CD14-positive monocyte (primary cell): Measurements from ENCODE around the gene SLC6A15. TPM values are rescaled to one million over a fixed set of nuclear protein-coding genes. Genes with fewer than 3 reads are reported as not detected.

Experiments used
- DNase-seq, 3 donors: peaks; one replicate each; pipeline ENCODE4 v3.0.0-alpha.2; 2011 to 2022
- H2AFZ ChIP-seq: 2 replicates; pipeline ENCODE4 v1.6.0; 2012; ENCODE audit warnings: mild to moderate bottlenecking, low read depth, low read length, inconsistent platforms; ENCODE audit not compliant: insufficient read depth, poor library complexity, severe bottlenecking
- H3K27ac ChIP-seq, 2 donors: 1 replicate in 1 of 2; 2 replicates in 1 of 2; pipeline ENCODE4 v1.5.1; 2012 to 2013; ENCODE audit warnings: low read length in 2 of 2, control low read depth in 1 of 2, inconsistent platforms in 1 of 2, low read depth in 1 of 2, mild to moderate bottlenecking in 1 of 2
- H3K27me3 ChIP-seq, 2 donors: one replicate each; pipeline versions ENCODE4 v1.6.0 to v1.6.1; 2011 to 2013; ENCODE audit warnings: low read length in 2 of 2; ENCODE audit not compliant: control insufficient read depth in 2 of 2, insufficient read depth in 2 of 2
- H3K36me3 ChIP-seq, 2 donors: replicated peaks in 1 of 2; 1 replicate in 1 of 2; 2 replicates in 1 of 2; pipeline versions ENCODE4 v1.5.1 to v1.6.1; 2012 to 2013; ENCODE audit warnings: low read length in 2 of 2, control low read depth in 1 of 2, inconsistent platforms in 1 of 2, mild to moderate bottlenecking in 1 of 2; ENCODE audit not compliant: insufficient read depth in 2 of 2, control insufficient read depth in 1 of 2
- H3K4me1 ChIP-seq, 2 donors: 1 replicate in 1 of 2; 2 replicates in 1 of 2; pipeline versions ENCODE4 v1.5.1 to v1.6.1; 2012 to 2013; ENCODE audit warnings: low read length in 2 of 2, control low read depth in 1 of 2, inconsistent platforms in 1 of 2, mild to moderate bottlenecking in 1 of 2, moderate library complexity in 1 of 2; ENCODE audit not compliant: insufficient read depth in 2 of 2, control insufficient read depth in 1 of 2
- H3K4me2 ChIP-seq: replicated peaks from 2 replicates; pipeline ENCODE3; 2012; ENCODE audit warnings: low read length, moderate library complexity, mild to moderate bottlenecking; ENCODE audit not compliant: poor library complexity, severe bottlenecking; ENCODE audit errors: extremely low read depth
- H3K4me3 ChIP-seq, 3 experiments: fragments of 200-600 bp in 1 of 3; sonication (generic) in 1 of 3; replicated peaks in 1 of 3; 1 replicate in 2 of 3; 2 replicates in 1 of 3; pipeline ENCODE4 v1.5.1; 2011 to 2013; ENCODE audit warnings: low read length in 3 of 3, mild to moderate bottlenecking in 3 of 3, control low read depth in 2 of 3, low read depth in 2 of 3, inconsistent platforms in 1 of 3, moderate library complexity in 1 of 3
- H3K79me2 ChIP-seq: 2 replicates; pipeline ENCODE4 v1.6.0; 2012; ENCODE audit warnings: mild to moderate bottlenecking, control low read depth, inconsistent platforms, low read length, moderate library complexity; ENCODE audit not compliant: insufficient read depth
- H3K9ac ChIP-seq: 2 replicates; pipeline ENCODE4 v1.6.0; 2017; ENCODE audit warnings: low read length, mild to moderate bottlenecking; ENCODE audit not compliant: insufficient read depth, poor library complexity, severe bottlenecking
- H3K9me3 ChIP-seq, 2 donors: replicated peaks in 1 of 2; 1 replicate in 1 of 2; 2 replicates in 1 of 2; pipeline versions ENCODE4 v1.5.1 to v1.6.1; 2012 to 2013; ENCODE audit warnings: low read length in 2 of 2, control low read depth in 1 of 2; ENCODE audit not compliant: control insufficient read depth in 1 of 2, insufficient read depth in 1 of 2
- H4K20me1 ChIP-seq: 2 replicates; pipeline ENCODE4 v1.6.0; 2012; ENCODE audit warnings: mild to moderate bottlenecking, low read length, control low read depth, moderate library complexity; ENCODE audit not compliant: insufficient read depth
- H3K27ac Mint-ChIP-seq, 7 donors: one replicate each; pipeline ENCODE4 v1.8.0; 2020; ENCODE audit warnings: mild to moderate bottlenecking in 7 of 7, mixed read lengths in 7 of 7, moderate library complexity in 6 of 7, inconsistent platforms in 2 of 7
- H3K27me3 Mint-ChIP-seq, 3 donors: one replicate each; pipeline ENCODE4 v1.8.0; 2021 to 2022; ENCODE audit warnings: low read depth in 3 of 3, mild to moderate bottlenecking in 3 of 3, mixed read lengths in 3 of 3, moderate library complexity in 3 of 3, inconsistent platforms in 1 of 3
- H3K36me3 Mint-ChIP-seq, 2 donors: one replicate each; pipeline ENCODE4 v1.8.0; 2020; ENCODE audit warnings: mixed read lengths in 2 of 2, inconsistent platforms in 1 of 2, mild to moderate bottlenecking in 1 of 2
- H3K4me1 Mint-ChIP-seq: one replicate; pipeline ENCODE4 v1.8.0; 2020; ENCODE audit warnings: mild to moderate bottlenecking, mixed read lengths
- H3K4me3 Mint-ChIP-seq, 2 donors: one replicate each; pipeline ENCODE4 v1.8.0; 2020; ENCODE audit warnings: mild to moderate bottlenecking in 2 of 2, mixed read lengths in 2 of 2, moderate library complexity in 1 of 2
- H3K9me3 Mint-ChIP-seq, 7 donors: one replicate each; pipeline ENCODE4 v1.8.0; 2020 to 2022; ENCODE audit warnings: mixed read lengths in 7 of 7, mild to moderate bottlenecking in 6 of 7, moderate library complexity in 6 of 7, inconsistent platforms in 2 of 7
- WGBS: methylation state at CpG from one replicate; pipeline ENCODE4 v1.1.5; 2013; ENCODE audit warnings: missing lambda C conversion rate; ENCODE audit not compliant: insufficient coverage; 5-methylcytosine and 5-hydroxymethylcytosine counted together
- intact Hi-C, 2 donors: fragments of 100-400 bp; cut with micrococcal nuclease; formaldehyde crosslinking; loops; one replicate each; pipeline versions ENCODE4 v1.15.0 to v1.15.1; 2023
- polyA plus RNA-seq, 3 donors: library from polyadenylated mRNA; depleted of rRNA in 1 of 3; unstranded in 2 of 3; stranded (reverse) in 1 of 3; fragments of 300-500 nt in 2 of 3; fragments of >200 nt in 1 of 3; fragmentation: Illumina TruSeq in 2 of 3; gene quantifications; 1 replicate in 2 of 3; 2 replicates in 1 of 3; pipeline ENCODE4 v1.2.3, GENCODE V29; 2012 to 2021
- TF ChIP-seq, protein P1 (sequence below): fragments of 200-600 bp; IDR thresholded peaks from one replicate; pipeline ENCODE4 v1.8.0; 2022; ENCODE audit warnings: antibody characterized with exemption, mild to moderate bottlenecking

Gene SLC6A15
- polyA plus RNA-seq, 3 donors, result not detected

DNA sequence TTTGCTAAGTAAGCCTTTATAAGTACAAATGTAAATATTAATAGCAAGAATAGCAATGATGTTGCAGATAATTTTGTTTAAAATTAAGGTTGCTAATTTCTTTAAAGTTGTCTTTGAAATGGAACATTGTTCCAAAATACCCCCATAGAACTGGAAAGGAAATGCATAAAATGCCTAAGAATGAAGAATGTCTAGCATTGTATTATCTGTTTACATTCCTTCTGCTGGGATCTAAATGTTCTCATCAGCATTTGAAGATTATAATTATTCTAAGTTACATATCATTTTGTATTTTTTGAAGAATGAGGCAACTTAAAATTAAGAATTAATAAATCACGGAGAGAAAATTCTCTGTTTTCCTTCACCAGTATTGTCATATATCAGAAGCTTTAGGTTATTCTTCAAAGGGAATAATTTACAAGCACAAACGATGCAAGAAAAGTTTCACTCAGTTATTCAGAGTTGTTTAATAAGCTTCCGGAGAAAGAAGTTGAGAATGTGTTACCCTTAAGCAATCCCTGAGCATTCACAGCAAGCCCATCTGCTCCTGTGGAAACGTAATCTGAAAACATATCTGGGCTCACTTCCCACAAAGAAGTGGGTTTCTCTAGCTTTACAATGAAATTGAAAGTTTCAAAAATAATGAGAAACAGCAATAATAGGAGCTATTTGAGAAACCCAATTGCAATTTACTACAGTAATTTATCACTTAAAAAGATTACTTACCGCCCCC, 21.3 kb downstream of the SLC6A15 start:
- TF ChIP-seq, protein P1, sequence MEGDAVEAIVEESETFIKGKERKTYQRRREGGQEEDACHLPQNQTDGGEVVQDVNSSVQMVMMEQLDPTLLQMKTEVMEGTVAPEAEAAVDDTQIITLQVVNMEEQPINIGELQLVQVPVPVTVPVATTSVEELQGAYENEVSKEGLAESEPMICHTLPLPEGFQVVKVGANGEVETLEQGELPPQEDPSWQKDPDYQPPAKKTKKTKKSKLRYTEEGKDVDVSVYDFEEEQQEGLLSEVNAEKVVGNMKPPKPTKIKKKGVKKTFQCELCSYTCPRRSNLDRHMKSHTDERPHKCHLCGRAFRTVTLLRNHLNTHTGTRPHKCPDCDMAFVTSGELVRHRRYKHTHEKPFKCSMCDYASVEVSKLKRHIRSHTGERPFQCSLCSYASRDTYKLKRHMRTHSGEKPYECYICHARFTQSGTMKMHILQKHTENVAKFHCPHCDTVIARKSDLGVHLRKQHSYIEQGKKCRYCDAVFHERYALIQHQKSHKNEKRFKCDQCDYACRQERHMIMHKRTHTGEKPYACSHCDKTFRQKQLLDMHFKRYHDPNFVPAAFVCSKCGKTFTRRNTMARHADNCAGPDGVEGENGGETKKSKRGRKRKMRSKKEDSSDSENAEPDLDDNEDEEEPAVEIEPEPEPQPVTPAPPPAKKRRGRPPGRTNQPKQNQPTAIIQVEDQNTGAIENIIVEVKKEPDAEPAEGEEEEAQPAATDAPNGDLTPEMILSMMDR, result no peak
- H3K4me2 ChIP-seq, result no peak overlapping the region
- Mint-ChIP-seq H3K36me3 (no peaks in the 10 kb centered on the region), H3K27ac (no peak overlapping the region), H3K9me3 (no peaks in the 10 kb centered on the region), H3K4me1 (no peaks in the 10 kb centered on the region), H3K27me3 (peaks cover 0 to 3% (median 2%) of the 10 kb centered on the region in 3 donors), H3K4me3 (no peak overlapping the region)
- no peaks in the 10 kb centered on the region for H3K79me2 ChIP-seq
- no peaks in the 10 kb centered on the region for H4K20me1 ChIP-seq
- intact Hi-C loops, result no loop called here
- H3K9ac ChIP-seq, result no peak overlapping the region
- no peaks in the 10 kb centered on the region for H3K27me3 ChIP-seq
- WGBS, result 100% methylated on average over 1 of the region's 5 CpGs
- no peak overlapping the region for H2AFZ ChIP-seq
- H3K27ac ChIP-seq, result no peak overlapping the region
- no peak for DNase-seq
- H3K4me3 ChIP-seq, result no peak overlapping the region
- H3K4me1 ChIP-seq, result no peaks in the 10 kb centered on the region
- no peaks in the 10 kb centered on the region for H3K9me3 ChIP-seq
- H3K36me3 ChIP-seq, result no peaks in the 10 kb centered on the region

GRCh38 chr12:84889818-84890217, 22.8 kb downstream of the SLC6A15 start:
- TF ChIP-seq, protein P1, result no peak
- Histone ChIP-seq H2AFZ (no peak overlapping the region), H3K36me3 (no peaks in the 10 kb centered on the region), H3K4me2 (no peak overlapping the region), H3K9me3 (no peaks in the 10 kb centered on the region), H3K4me3 (no peak overlapping the region), H3K4me1 (no peaks in the 10 kb centered on the region), H3K9ac (no peak overlapping the region), H3K27me3 (no peaks in the 10 kb centered on the region), H3K79me2 (no peaks in the 10 kb centered on the region), H3K27ac (no peak overlapping the region), H4K20me1 (no peaks in the 10 kb centered on the region)
- H3K27me3 Mint-ChIP-seq, result peaks cover 0 to 3% (median 2%) of the 10 kb centered on the region in 3 donors
- no peaks in the 10 kb centered on the region for H3K36me3 Mint-ChIP-seq
- DNase-seq, result no peak
- H3K4me1 Mint-ChIP-seq, result no peaks in the 10 kb centered on the region
- no peaks in the 10 kb centered on the region for H3K9me3 Mint-ChIP-seq
- no peak overlapping the region for H3K27ac Mint-ChIP-seq
- no CpG with 5 or more reads among the region's 2 CpGs for WGBS
- H3K4me3 Mint-ChIP-seq, result no peak overlapping the region
- intact Hi-C loops, result no loop called here
